MM.1S (cell line): ENCODE data around the gene RASSF7.
"Not testable (repeated sequence)": the region's sequence is repeated elsewhere in the genome, so short reads cannot be mapped to it uniquely, and the experiment has no call there.

Experiments used
- DNase-seq: peaks from one replicate; pipeline ENCODE4 v3.0.0-alpha.2; 2015
- H2AFZ ChIP-seq: fragments of 300-600 bp; sonication (generic); 2 replicates; pipeline ENCODE4 v1.6.0; 2016; ENCODE audit warnings: antibody characterized with exemption, low read length
- H3F3A ChIP-seq: fragments of 300-600 bp; sonication (generic); 2 replicates; pipeline ENCODE4 v1.6.1; 2016; ENCODE audit warnings: mild to moderate bottlenecking, antibody characterized with exemption, low read length, moderate library complexity, mixed read lengths; ENCODE audit not compliant: insufficient read depth
- H3K27ac ChIP-seq: fragments of 300-600 bp; sonication (generic); 2 replicates; pipeline ENCODE4 v1.5.1; 2016; ENCODE audit warnings: mild to moderate bottlenecking, low read length
- H3K27me3 ChIP-seq: fragments of 300-600 bp; sonication (generic); replicated peaks from 2 replicates; pipeline ENCODE4 v1.6.0; 2016; ENCODE audit warnings: low read length; ENCODE audit not compliant: insufficient read depth
- H3K36me3 ChIP-seq: fragments of 300-600 bp; sonication (generic); replicated peaks from 2 replicates; pipeline ENCODE4 v1.6.1; 2016; ENCODE audit warnings: mild to moderate bottlenecking, low read length, mixed read lengths; ENCODE audit not compliant: insufficient read depth
- H3K4me1 ChIP-seq: fragments of 300-600 bp; sonication (generic); 2 replicates; pipeline ENCODE4 v1.6.1; 2016; ENCODE audit warnings: low read length, mixed read lengths
- H3K4me2 ChIP-seq: fragments of 300-600 bp; sonication (generic); 2 replicates; pipeline ENCODE4 v1.6.0; 2016; ENCODE audit warnings: low read depth, low read length
- H3K4me3 ChIP-seq: fragments of 300-600 bp; sonication (generic); 2 replicates; pipeline ENCODE4 v1.5.1; 2016; ENCODE audit warnings: low read length, mixed read lengths
- H3K79me2 ChIP-seq: fragments of 300-600 bp; sonication (generic); 2 replicates; pipeline ENCODE4 v1.6.1; 2016; ENCODE audit warnings: mixed run types, low read length, mixed read lengths
- H3K9ac ChIP-seq: fragments of 300-600 bp; sonication (generic); 2 replicates; pipeline ENCODE4 v1.6.1; 2016; ENCODE audit warnings: low read length, mixed read lengths
- H3K9me2 ChIP-seq: fragments of 300-600 bp; sonication (generic); replicated peaks from 2 replicates; pipeline ENCODE4 v1.6.1; 2016; ENCODE audit warnings: mild to moderate bottlenecking, low read length, mixed read lengths; ENCODE audit not compliant: insufficient read depth
- H3K9me3 ChIP-seq: fragments of 300-600 bp; sonication (generic); replicated peaks from 2 replicates; pipeline ENCODE4 v1.6.1; 2016; ENCODE audit warnings: mild to moderate bottlenecking, low read length, mixed read lengths; ENCODE audit not compliant: insufficient read depth
- H4K20me1 ChIP-seq: fragments of 300-600 bp; sonication (generic); 2 replicates; pipeline ENCODE4 v1.6.1; 2016; ENCODE audit warnings: mild to moderate bottlenecking, low read length, moderate library complexity, mixed read lengths; ENCODE audit not compliant: insufficient read depth
- EZH2 ChIP-seq: fragments of 300-600 bp; sonication (generic); optimal IDR thresholded peaks from 2 replicates; pipeline ENCODE3; 2017; ENCODE audit warnings: low read depth, mild to moderate bottlenecking, antibody characterized with exemption, low read length, mixed read lengths
- EZH2phosphoT487 ChIP-seq: fragments of 300-600 bp; sonication (generic); IDR thresholded peaks from 2 replicates; pipeline ENCODE4 v1.6.1; 2018; ENCODE audit warnings: antibody characterized with exemption, low read length
- TF ChIP-seq, protein P1 (sequence below): fragments of 300-600 bp; sonication (generic); IDR thresholded peaks from 2 replicates; pipeline ENCODE4 v1.5.1; 2016; ENCODE audit warnings: antibody characterized with exemption, low read length, mixed read lengths

RASSF7 gene

DNA sequence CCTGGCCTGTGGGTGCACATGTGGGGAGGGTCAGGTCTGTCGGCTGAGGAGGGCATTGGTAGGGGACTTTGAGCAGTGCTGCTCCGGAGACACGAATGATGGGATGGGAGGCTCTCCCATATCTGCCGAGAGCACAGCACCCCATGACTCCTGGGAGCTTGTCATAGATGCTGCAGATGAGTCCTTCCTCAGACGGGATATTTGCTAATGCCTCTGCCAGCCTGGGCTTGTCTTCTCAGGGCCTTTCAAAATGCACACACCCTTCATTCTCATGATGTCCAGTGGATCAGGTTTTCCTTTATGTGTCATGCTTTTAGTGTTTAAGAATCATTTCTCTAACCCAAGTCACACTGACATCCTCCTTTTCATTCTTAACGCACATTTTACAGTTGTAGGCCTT is 45.6 kb upstream of the RASSF7 start:
- H4K20me1 ChIP-seq: no peaks in the 10 kb centered on the region
- H3K27me3 ChIP-seq: no peaks in the 10 kb centered on the region
- H3K9ac ChIP-seq: no peak overlapping the region
- no peaks in the 10 kb centered on the region for H3K9me3 ChIP-seq
- no peaks in the 10 kb centered on the region for H3K9me2 ChIP-seq
- no peak overlapping the region for H3K4me2 ChIP-seq
- no peak overlapping the region for H2AFZ ChIP-seq
- no peaks in the 10 kb centered on the region for H3K4me1 ChIP-seq
- no peaks in the 10 kb centered on the region for H3K36me3 ChIP-seq
- no peak overlapping the region for H3K27ac ChIP-seq
- H3K79me2 ChIP-seq: no peaks in the 10 kb centered on the region
- no peaks in the 10 kb centered on the region for H3F3A ChIP-seq
- no peak overlapping the region for H3K4me3 ChIP-seq
- TF ChIP-seq, protein P1, sequence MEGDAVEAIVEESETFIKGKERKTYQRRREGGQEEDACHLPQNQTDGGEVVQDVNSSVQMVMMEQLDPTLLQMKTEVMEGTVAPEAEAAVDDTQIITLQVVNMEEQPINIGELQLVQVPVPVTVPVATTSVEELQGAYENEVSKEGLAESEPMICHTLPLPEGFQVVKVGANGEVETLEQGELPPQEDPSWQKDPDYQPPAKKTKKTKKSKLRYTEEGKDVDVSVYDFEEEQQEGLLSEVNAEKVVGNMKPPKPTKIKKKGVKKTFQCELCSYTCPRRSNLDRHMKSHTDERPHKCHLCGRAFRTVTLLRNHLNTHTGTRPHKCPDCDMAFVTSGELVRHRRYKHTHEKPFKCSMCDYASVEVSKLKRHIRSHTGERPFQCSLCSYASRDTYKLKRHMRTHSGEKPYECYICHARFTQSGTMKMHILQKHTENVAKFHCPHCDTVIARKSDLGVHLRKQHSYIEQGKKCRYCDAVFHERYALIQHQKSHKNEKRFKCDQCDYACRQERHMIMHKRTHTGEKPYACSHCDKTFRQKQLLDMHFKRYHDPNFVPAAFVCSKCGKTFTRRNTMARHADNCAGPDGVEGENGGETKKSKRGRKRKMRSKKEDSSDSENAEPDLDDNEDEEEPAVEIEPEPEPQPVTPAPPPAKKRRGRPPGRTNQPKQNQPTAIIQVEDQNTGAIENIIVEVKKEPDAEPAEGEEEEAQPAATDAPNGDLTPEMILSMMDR: no peak
- no peak for TF ChIP-seq EZH2phosphoT487
- no peak for TF ChIP-seq EZH2
- DNase-seq: no peak

DNA sequence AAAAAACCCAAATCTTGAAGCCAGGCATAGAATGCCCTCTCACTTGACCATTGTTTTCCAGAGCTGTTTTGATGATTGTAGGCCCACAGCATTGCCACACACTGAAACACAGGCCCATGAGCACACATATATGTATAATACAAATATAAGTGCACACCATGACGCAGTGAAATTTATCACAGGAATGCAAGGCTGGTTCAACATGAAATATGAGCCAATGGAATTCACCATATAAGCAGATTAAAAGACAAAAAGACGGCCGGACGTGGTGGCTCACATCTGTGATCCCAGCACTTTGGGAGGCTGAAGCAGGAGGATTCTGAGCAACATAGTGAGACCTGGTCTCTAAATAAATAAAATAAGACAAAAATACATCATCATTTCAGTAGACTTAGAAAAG is 44.4 kb upstream of the RASSF7 start:
- no peak overlapping the region for H3K27ac ChIP-seq
- no peaks in the 10 kb centered on the region for H3K9me2 ChIP-seq
- no peaks in the 10 kb centered on the region for H4K20me1 ChIP-seq
- H3F3A ChIP-seq: no peaks in the 10 kb centered on the region
- H3K9me3 ChIP-seq: no peaks in the 10 kb centered on the region
- H3K79me2 ChIP-seq: no peaks in the 10 kb centered on the region
- no peaks in the 10 kb centered on the region for H3K4me1 ChIP-seq
- H3K27me3 ChIP-seq: no peaks in the 10 kb centered on the region
- H3K36me3 ChIP-seq: no peaks in the 10 kb centered on the region
- TF ChIP-seq, protein P1: no peak
- TF ChIP-seq EZH2phosphoT487: no peak
- TF ChIP-seq EZH2: no peak
- no peak overlapping the region for H3K9ac ChIP-seq
- H3K4me2 ChIP-seq: no peak overlapping the region
- H3K4me3 ChIP-seq: no peak overlapping the region
- no peak overlapping the region for H2AFZ ChIP-seq
- DNase-seq: no peak

DNA sequence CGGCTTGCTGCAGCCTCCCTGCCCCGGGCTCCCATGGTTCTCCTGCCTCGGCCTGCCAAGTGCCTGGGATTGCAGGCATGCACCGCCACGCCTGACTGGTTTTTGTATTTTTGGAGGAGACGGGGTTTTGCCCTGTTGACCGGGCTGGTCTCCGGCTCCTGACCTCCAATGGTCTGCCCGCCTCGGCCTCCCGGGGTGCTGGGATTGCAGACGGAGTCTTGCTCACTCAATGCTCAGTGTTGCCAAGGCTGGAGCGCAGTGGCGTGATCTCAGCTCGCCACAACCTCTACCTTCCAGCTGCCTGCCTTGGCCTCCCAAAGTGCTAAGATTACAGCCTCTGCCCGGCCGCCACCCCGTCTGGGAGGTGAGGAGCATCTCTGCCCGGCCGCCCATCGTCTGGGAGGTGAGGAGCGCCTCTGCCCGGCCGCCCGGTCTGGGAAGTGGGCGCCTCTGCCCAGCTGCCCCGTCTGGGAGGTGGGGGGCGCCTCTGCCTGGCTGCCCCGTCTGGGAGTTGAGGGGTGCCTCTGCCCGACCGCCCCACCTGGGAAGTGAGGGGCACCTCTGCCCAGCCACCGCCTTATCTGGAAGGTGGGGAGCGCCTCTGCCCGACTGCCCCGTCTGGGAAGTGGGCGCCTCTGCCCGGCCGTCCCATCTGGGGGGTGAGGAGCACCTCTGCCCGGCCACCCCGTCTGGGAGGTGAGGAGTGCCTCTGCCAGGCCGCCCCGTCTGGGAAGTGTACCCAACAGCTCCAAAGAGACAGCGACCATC is 43.7 kb upstream of the RASSF7 start:
- not testable (repeated sequence) for H3K9ac ChIP-seq, H3K9me2 ChIP-seq, H3F3A ChIP-seq, H3K4me2 ChIP-seq, H3K9me3 ChIP-seq, H3K4me3 ChIP-seq, H3K4me1 ChIP-seq, H3K79me2 ChIP-seq, H3K27ac ChIP-seq, H4K20me1 ChIP-seq, H3K36me3 ChIP-seq, DNase-seq, H3K27me3 ChIP-seq, H2AFZ ChIP-seq

DNA sequence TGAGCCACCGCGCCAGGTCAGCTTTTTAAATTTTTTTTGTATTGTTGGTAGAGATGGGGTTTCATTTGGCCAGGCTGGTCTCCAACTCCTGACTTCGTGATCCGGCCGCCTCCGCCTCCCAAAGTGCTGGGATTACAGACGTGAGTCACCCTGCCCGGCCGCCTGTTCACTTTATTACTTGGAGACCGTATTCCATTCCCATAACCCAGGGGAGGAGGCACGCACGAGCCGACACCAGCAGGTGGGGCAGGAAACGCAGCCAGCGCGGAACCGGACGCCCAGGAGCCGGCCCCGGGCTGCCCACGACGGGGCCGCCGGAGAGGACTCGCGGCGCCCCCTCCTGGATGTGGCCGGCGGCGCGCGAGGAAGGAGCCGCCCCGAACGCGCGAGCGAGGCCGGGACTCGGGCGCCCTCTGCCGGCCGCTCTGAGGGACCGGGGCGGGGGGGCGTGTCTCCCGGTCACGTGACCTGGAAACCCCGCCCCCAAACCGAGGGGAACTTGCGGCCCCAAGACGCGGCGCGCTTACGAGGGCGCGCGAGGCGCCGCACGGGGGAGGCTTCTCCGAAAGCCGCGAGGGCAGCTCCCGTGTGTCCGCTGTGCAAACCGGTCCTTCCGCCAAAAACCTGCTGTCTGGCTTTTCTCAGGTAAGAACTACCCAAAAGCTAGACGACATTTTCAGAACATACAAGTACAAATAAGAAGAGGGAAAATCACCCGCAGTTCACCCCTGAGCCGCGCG is 42.1 kb upstream of the RASSF7 start:
- no peaks in the 10 kb centered on the region for H3K9me2 ChIP-seq
- H3K79me2 ChIP-seq: no peaks in the 10 kb centered on the region
- no peak overlapping the region for H3K4me3 ChIP-seq
- no peaks in the 10 kb centered on the region for H3F3A ChIP-seq
- no peak for TF ChIP-seq EZH2
- TF ChIP-seq, protein P1: peak; percentile 26
- no peak for TF ChIP-seq EZH2phosphoT487
- no peaks in the 10 kb centered on the region for H3K4me1 ChIP-seq
- H3K9ac ChIP-seq: no peak overlapping the region
- no peak for DNase-seq
- no peaks in the 10 kb centered on the region for H4K20me1 ChIP-seq
- H2AFZ ChIP-seq: no peak overlapping the region
- no peak overlapping the region for H3K4me2 ChIP-seq
- H3K36me3 ChIP-seq: no peaks in the 10 kb centered on the region
- no peaks in the 10 kb centered on the region for H3K9me3 ChIP-seq
- no peak overlapping the region for H3K27ac ChIP-seq
- no peaks in the 10 kb centered on the region for H3K27me3 ChIP-seq
